NCI-H2196 (cell line): ENCODE results near the gene CYP3A4.
"Not testable (repeated sequence)": the region's sequence is repeated elsewhere in the genome, so short reads cannot be mapped to it uniquely, and the experiment has no call there.

ENCODE experiments used
- DNase-seq: peaks from one replicate; lab custom pipeline; 2025; ENCODE audit not compliant: unreplicated experiment; lab: John Stamatoyannopoulos, UW

The CYP3A4 gene

GRCh38 chr7:99793443-99793842 is 9.5 kb upstream of the CYP3A4 start:
- no peak for DNase-seq

DNA sequence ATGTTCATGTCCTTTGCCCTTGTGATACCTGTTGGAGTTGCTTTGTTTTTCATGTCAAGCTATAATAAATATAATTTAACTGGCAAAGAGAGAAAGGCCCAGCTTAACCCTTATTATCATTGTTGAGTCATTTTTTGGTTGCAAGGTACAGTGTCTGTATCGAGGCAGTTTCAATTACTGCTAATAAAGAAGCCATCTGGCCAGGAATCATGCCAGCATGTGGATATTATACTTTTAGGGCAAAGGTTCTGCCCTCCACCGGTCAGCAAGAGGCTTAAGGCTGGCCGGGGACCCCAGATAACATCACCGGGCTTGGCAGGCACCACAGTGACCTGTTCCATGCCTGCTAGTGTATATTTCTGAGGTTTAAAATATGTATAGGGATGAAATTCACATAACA is 9.0 kb upstream of the CYP3A4 start:
- DNase-seq = no peak

- DNase-seq = no peak
Observed at GRCh38 chr7:99791667-99792369, 7.8 kb upstream of the CYP3A4 start.

DNA sequence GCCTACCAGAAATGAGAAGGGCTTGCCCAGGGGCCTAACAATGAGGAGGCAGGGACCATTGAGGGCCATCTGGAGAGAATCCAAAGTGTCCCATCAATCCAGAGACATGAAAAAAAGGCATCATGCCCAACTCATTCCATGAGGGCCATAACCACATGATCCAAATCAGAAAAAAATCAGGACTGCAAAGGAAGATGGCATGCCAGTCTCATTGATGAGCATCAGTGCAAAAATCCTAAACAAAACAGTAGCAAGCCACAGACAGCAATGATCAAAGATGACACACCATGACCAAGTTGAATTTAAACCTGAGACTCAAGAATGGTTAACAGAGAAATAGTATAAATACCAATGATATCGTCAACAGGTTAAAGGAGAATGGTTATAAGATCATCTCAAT is 7.0 kb upstream of the CYP3A4 start:
- no peak for DNase-seq

GRCh38 chr7:99790407-99790806 is 6.4 kb upstream of the CYP3A4 start:
- no peak for DNase-seq

GRCh38 chr7:99789441-99790070 is 5.6 kb upstream of the CYP3A4 start:
- no peak for DNase-seq

DNA sequence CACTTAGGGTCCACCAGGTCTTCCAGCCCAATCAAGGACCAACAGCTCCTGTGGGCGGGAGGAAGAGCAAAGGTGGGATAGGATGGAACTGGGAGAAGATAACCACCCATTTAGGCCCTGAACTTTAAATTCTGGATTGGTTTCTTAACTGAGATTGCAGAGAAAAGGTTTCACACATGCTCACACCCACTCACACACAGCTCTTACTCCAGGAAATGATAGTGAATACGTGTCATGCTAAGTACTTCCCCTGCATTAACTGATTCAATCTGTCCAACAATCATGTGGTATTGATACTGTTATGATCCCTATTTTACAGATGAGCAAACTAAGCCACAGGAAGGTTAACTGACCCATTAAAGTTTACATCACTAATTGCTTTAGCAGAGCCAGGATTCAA is 4.6 kb upstream of the CYP3A4 start:
- DNase-seq = no peak

GRCh38 chr7:99786726-99787335 is 2.8 kb upstream of the CYP3A4 start:
- DNase-seq = no peak

- DNase-seq = not testable (repeated sequence)
Observed at GRCh38 chr7:99785654-99786053, 1.7 kb upstream of the CYP3A4 start.

GRCh38 chr7:99782012-99782953 is 1.7 kb downstream of the CYP3A4 start:
- DNase-seq = no peak

GRCh38 chr7:99780588-99780987 is 3.4 kb downstream of the CYP3A4 start:
- no peak for DNase-seq

GRCh38 chr7:99779949-99780348 is 4.0 kb downstream of the CYP3A4 start:
- no peak for DNase-seq

DNA sequence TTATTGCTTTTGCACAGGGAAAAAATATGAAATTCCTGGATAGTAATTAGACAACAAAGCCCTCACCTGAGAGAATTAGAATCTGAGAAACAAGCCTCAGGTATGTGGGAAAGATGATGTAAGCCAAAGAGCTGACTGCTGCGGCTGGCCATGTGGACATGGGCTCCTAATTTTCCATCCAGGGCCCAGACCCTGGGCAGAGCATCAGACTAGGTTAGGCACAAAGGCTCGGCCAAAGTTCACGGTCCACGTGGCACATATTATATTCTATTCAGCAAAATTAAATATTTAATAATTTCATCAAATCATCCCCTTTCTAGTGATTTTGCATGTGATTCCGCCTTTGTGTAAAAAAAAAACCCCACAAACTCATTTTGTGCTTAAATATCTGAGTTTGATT is 5.1 kb downstream of the CYP3A4 start:
- DNase-seq = no peak

DNA sequence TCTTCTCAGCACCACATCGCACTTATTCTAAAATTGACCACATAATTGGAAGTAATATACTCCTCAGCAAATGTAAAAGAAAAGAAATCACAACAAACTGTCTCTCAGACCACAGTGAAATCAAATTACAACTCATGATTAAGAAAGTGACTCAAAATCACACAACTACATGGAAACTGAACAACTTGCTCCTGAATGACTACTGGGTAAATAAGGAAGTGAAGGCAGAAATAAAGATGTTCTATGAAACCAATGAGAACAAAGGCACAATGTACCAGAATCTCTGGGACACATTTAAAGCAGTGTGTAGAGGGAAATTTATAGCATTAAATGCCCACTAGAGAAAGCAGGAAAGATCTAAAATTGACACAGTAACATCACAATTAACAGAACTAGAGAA is 10.6 kb downstream of the CYP3A4 start:
- DNase-seq = not testable (repeated sequence)

DNA sequence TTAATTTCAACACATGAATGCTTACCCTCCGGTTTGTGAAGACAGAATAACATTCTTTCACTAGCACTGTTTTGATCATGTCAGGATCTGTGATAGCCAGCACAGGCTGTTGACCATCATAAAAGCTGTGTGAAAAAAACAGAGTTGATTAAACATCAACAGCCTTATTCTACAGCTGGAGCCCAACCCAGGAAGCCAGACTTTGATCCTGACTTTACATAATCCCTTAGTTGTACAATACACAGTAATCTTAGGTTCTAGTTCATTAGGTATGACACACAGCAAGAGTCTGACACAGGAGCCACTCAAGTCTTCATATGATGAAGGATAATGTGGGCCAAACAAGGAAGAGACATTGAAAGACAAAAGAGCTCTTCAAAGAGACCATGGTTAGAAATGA is 11.4 kb downstream of the CYP3A4 start:
- DNase-seq = no peak

- not testable (repeated sequence) for DNase-seq
Observed at GRCh38 chr7:99769494-99769893, 14.5 kb downstream of the CYP3A4 start.

GRCh38 chr7:99768471-99768870 is 15.5 kb downstream of the CYP3A4 start:
- no peak for DNase-seq

DNA sequence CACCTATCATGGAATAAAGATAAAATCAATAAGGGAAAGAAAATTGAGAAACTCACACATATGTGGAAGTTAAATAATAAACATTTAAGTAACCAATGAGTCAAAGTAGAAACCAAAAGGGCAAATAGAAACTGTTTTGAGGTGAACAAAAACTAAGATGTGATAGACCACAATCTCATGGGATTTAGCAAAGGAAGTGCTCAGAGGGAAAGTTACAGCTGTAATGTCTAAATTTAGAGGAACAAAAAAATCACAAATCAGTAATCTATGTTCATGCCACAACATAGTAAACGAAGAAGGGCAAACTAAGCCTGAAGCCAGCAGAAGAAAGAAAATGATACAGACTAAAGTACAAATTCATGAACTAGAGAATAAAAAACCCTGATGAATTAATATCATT is 16.3 kb downstream of the CYP3A4 start:
- DNase-seq = no peak

DNA sequence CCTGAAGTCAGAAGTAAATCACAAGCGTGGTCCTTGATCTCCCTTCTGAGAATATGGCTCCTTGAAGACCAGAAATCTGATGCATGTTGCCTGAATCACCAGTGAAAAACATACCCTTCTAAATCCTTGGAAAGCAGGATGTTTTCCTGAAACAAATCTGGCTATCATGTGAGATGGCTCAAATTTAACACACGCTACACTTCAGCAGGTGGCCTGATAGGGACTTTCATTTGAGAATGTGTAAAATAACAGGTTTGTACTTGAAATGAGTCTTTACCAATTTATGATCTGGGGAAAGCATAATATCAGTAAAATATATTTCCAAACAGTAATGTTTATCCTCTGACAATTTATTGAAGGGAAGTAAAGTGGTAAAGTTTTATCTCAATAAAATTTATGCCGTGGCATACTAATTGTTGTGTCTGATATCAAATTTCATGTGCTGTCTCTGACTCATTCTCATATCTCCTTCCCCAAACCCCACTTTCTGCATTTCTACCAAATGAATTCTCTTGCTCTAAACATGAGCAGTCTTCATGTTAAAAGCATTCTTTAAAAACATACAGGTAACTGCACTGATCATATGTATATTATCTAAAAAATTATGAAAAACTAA is 17.4 kb downstream of the CYP3A4 start:
- DNase-seq = no peak

- no peak for DNase-seq
Observed at GRCh38 chr7:99764478-99764877, 19.5 kb downstream of the CYP3A4 start.
